HEK293T (cell line): ENCODE data around the gene UTP14A.
A peak's percentile ranks its signal among the peaks of the same experiment; 100 is the strongest.

Experiments used
- CTCF ChIA-PET: fragments of 350-600 bp; formaldehyde crosslinking; extraction: SDS; loops from one replicate; lab custom pipeline; 2021; ENCODE audit warnings: antibody characterized with exemption, inconsistent platforms; lab: Yijun Ruan, JAX
- POLR2A ChIA-PET: fragments of 350-600 bp; formaldehyde crosslinking; extraction: SDS; loops from one replicate; lab custom pipeline; 2020; ENCODE audit warnings: antibody characterized with exemption, inconsistent platforms; lab: Yijun Ruan, JAX
- DNase-seq: peaks from one replicate; pipeline ENCODE4 v3.0.0; 2012; ENCODE audit warnings: mixed read lengths; ENCODE audit errors: extremely low spot score
- ARNT ChIP-seq: fragments of 450-650 bp; IDR thresholded peaks from 2 replicates; pipeline ENCODE4 v1.6.1; 2017; ENCODE audit warnings: mild to moderate bottlenecking
- BHLHE40 ChIP-seq: fragments of 450-650 bp; IDR thresholded peaks from 2 replicates; pipeline ENCODE4 v1.6.1; 2016; ENCODE audit warnings: mild to moderate bottlenecking, moderate library complexity, borderline replicate concordance
- CTBP1 ChIP-seq: fragments of 450-650 bp; IDR thresholded peaks from 2 replicates; pipeline ENCODE4 v1.6.1; 2016; ENCODE audit warnings: borderline replicate concordance
- ELF4 ChIP-seq: fragments of 450-650 bp; IDR thresholded peaks from 2 replicates; pipeline ENCODE4 v1.6.1; 2017; ENCODE audit warnings: antibody characterized with exemption
- FOXA1 ChIP-seq: fragments of 450-650 bp; IDR thresholded peaks from 2 replicates; pipeline ENCODE4 v1.6.1; 2016; ENCODE audit warnings: mild to moderate bottlenecking
- FOXK2 ChIP-seq: fragments of 450-650 bp; IDR thresholded peaks from 2 replicates; pipeline ENCODE4 v1.6.1; 2016; ENCODE audit warnings: mild to moderate bottlenecking
- FOXM1 ChIP-seq: fragments of 450-650 bp; IDR thresholded peaks from 2 replicates; pipeline ENCODE4 v1.6.1; 2017; ENCODE audit warnings: mild to moderate bottlenecking, borderline replicate concordance
- HDGF ChIP-seq: fragments of 450-650 bp; IDR thresholded peaks from 2 replicates; pipeline ENCODE4 v1.6.1; 2017; ENCODE audit warnings: antibody characterized with exemption, borderline replicate concordance
- L3MBTL2 ChIP-seq: fragments of 450-650 bp; conservative IDR thresholded peaks from 2 replicates; pipeline ENCODE4 v1.6.1; 2016; ENCODE audit warnings: mild to moderate bottlenecking
- LEF1 ChIP-seq: fragments of 450-650 bp; IDR thresholded peaks from 2 replicates; pipeline ENCODE4 v1.6.1; 2017; ENCODE audit warnings: mild to moderate bottlenecking, borderline replicate concordance
- NFRKB ChIP-seq: fragments of 450-650 bp; IDR thresholded peaks from 2 replicates; pipeline ENCODE4 v1.6.1; 2016; ENCODE audit warnings: mild to moderate bottlenecking, moderate library complexity
- PKNOX1 ChIP-seq: fragments of 450-650 bp; IDR thresholded peaks from 2 replicates; pipeline ENCODE4 v1.6.1; 2016
- SP1 ChIP-seq: fragments of 450-650 bp; IDR thresholded peaks from 2 replicates; pipeline ENCODE4 v1.6.1; 2017
- SUZ12 ChIP-seq: fragments of 450-650 bp; IDR thresholded peaks from 2 replicates; pipeline ENCODE4 v1.6.1; 2016; ENCODE audit warnings: mild to moderate bottlenecking
- TARDBP ChIP-seq: fragments of 450-650 bp; IDR thresholded peaks from 2 replicates; pipeline ENCODE4 v1.6.1; 2016
- ZNF384 ChIP-seq: fragments of 450-650 bp; IDR thresholded peaks from 2 replicates; pipeline ENCODE4 v1.6.1; 2016

The UTP14A gene

GRCh38 chrX:129932016-129932820 lies 26.3 kb downstream of the UTP14A start:
- peak; percentile 91 for DNase-seq
- POLR2A ChIA-PET, result interaction anchor here (0.8 to 1.7 kb wide), 5 partner anchors 8 to 92 kb away, joined by 3 to 8 read pairs (median 6); partner anchors contain the start of gene UTP14A

GRCh38 chrX:129932821-129933321 lies 26.9 kb downstream of the UTP14A start:
- TF ChIP-seq L3MBTL2 (0 out of 2 replicates have a peak, but pooled peaks have one; percentile 20), ZNF384 (no peak)
- ChIA-PET POLR2A (no interaction called here), CTCF (no interaction called here)
- DNase-seq, result no peak

More at GRCh38 chrX:129932016-129932820, 26.3 kb downstream of the UTP14A start:
- CTCF ChIA-PET, result no interaction called here
- no peak for TF ChIP-seq LEF1
- no peak for TF ChIP-seq SP1
- peak; percentile 42; the same call in 1 of the 2 replicates for TF ChIP-seq FOXM1
- TF ChIP-seq L3MBTL2, result peak; percentile 71
- TF ChIP-seq ARNT, result 0 out of 2 replicates have a peak, but pooled peaks have one; percentile 45

GRCh38 chrX:129933700-129934099 lies 27.7 kb downstream of the UTP14A start:
- POLR2A ChIA-PET, result interaction anchor here (0.6 to 1.1 kb wide), 3 partner anchors 28 to 127 kb away, joined by 3 to 5 read pairs (median 3); partner anchors contain the start of gene UTP14A
- DNase-seq, result no peak
- CTCF ChIA-PET, result no interaction called here
- TF ChIP-seq FOXA1 (no peak), HDGF (no peak), CTBP1 (no peak), L3MBTL2 (no peak), TARDBP (no peak), ZNF384 (no peak), ELF4 (no peak), SP1 (no peak), BHLHE40 (no peak), SUZ12 (no peak)

- CTCF ChIA-PET, result no interaction called here
- POLR2A ChIA-PET, result interaction anchor here (0.6 to 1.1 kb wide), 3 partner anchors 27 to 126 kb away, joined by 3 to 5 read pairs (median 3); partner anchors contain the start of gene UTP14A
- DNase-seq, result no peak
- no peak for TF ChIP-seq NFRKB
- TF ChIP-seq ELF4, result no peak
- TF ChIP-seq LEF1, result no peak
- no peak for TF ChIP-seq TARDBP
- TF ChIP-seq FOXM1, result no peak
- no peak for TF ChIP-seq PKNOX1
- TF ChIP-seq CTBP1, result no peak
- no peak for TF ChIP-seq L3MBTL2
- TF ChIP-seq ZNF384, result no peak
- no peak for TF ChIP-seq SUZ12
- no peak for TF ChIP-seq BHLHE40
- no peak for TF ChIP-seq HDGF
- TF ChIP-seq SP1, result no peak
- no peak for TF ChIP-seq ARNT
- TF ChIP-seq FOXK2, result no peak
- no peak for TF ChIP-seq FOXA1
Observed at GRCh38 chrX:129934461-129934860, 28.5 kb downstream of the UTP14A start.

DNA sequence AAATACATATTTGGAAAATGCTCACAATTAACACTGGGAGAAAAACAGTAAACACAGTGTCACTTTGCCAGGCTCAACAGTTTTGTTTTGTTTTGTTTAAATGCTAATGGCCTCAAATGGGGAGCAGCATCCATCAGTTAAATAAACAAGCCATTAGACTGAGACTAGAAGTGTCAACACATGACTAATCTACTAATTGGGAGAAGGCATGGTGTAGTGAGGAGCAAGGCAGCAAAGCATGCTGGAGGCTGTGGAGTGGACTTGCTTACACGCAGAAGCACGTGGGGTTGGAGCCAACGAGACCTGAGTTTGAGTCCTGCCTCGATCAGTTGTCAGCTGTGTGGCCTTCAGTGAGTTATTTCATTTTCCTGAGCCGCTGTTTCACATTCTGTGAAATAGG lies 29.0 kb downstream of the UTP14A start:
- ChIA-PET POLR2A (interaction anchor here (1.1 kb wide), 1 partner anchor 126 kb away, joined by 3 read pairs; no protein-coding TSS in a partner anchor), CTCF (no interaction called here)
- no peak for DNase-seq
- no peak for TF ChIP-seq TARDBP
- no peak for TF ChIP-seq FOXA1
- no peak for TF ChIP-seq L3MBTL2
- TF ChIP-seq SUZ12, result no peak
- no peak for TF ChIP-seq FOXK2
- TF ChIP-seq FOXM1, result no peak
- TF ChIP-seq BHLHE40, result no peak
- no peak for TF ChIP-seq ELF4
- TF ChIP-seq SP1, result no peak
- no peak for TF ChIP-seq LEF1
- TF ChIP-seq ARNT, result no peak
- TF ChIP-seq NFRKB, result no peak
- no peak for TF ChIP-seq HDGF
- TF ChIP-seq CTBP1, result no peak
- no peak for TF ChIP-seq ZNF384
- TF ChIP-seq PKNOX1, result no peak

DNA sequence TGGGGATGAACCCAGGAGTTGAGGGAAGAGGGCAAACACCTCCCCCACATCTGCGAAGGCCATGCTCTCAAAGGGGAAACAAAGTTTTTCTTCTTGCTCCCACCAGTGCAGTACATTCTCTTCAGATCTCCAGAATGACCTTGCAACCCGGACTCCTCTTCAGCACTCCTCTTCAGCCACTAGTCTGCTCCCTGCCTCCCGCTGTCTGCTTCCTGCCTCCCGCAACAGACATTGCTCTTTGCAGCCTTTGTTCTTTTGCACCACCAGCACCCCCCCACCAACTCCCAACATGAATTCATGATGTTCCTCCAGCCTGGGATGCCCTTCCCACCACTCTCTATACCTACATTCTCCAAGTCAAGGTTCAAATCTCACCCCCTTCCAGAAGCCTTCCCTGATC lies 32.1 kb downstream of the UTP14A start:
- TF ChIP-seq ELF4 (no peak), BHLHE40 (no peak), NFRKB (no peak), SP1 (no peak), ARNT (no peak), FOXK2 (no peak), LEF1 (no peak), PKNOX1 (no peak), L3MBTL2 (no peak), CTBP1 (no peak)
- DNase-seq, result no peak
- ChIA-PET CTCF (no interaction called here), POLR2A (no interaction called here)
